Kidney epithelial cell (primary cell): ENCODE data around the gene CTIF. TPM values are rescaled to one million over a fixed set of nuclear protein-coding genes. Genes with fewer than 3 reads are reported as not detected.

Experiments used
- DNase-seq: peaks from one replicate; pipeline ENCODE4 v3.0.0-alpha.2; 2010; ENCODE audit warnings: low read depth
- H3K27me3 ChIP-seq: 2 replicates; pipeline ENCODE4 v1.6.0; 2011; ENCODE audit warnings: low read length; ENCODE audit not compliant: control insufficient read depth, insufficient read depth
- H3K36me3 ChIP-seq: 2 replicates; pipeline ENCODE4 v1.5.1; 2011; ENCODE audit warnings: low read length; ENCODE audit not compliant: control insufficient read depth, insufficient read depth
- H3K4me3 ChIP-seq: 2 replicates; pipeline ENCODE4 v1.5.1; 2011; ENCODE audit warnings: low read depth, mild to moderate bottlenecking, control low read depth, low read length
- total RNA-seq: library from RNA; depleted of rRNA; stranded (reverse); fragments of >200 nt; gene quantifications from 2 replicates; pipeline ENCODE4 v1.2.3, GENCODE V29; 2015
- TF ChIP-seq, protein P1 (sequence below): IDR thresholded peaks from 2 replicates; pipeline ENCODE4 v1.5.1; 2011; ENCODE audit warnings: mild to moderate bottlenecking, moderate library complexity, low read length, control low read depth, inconsistent platforms; ENCODE audit not compliant: insufficient read depth, poor library complexity, severe bottlenecking

The CTIF gene
- total RNA-seq, 1 donor from 2014 or later = 24.3 TPM

- DNase-seq = no peak
- no peak overlapping the region for H3K4me3 ChIP-seq
- no peaks in the 10 kb centered on the region for H3K27me3 ChIP-seq
- no peaks in the 10 kb centered on the region for H3K36me3 ChIP-seq
- TF ChIP-seq, protein P1, sequence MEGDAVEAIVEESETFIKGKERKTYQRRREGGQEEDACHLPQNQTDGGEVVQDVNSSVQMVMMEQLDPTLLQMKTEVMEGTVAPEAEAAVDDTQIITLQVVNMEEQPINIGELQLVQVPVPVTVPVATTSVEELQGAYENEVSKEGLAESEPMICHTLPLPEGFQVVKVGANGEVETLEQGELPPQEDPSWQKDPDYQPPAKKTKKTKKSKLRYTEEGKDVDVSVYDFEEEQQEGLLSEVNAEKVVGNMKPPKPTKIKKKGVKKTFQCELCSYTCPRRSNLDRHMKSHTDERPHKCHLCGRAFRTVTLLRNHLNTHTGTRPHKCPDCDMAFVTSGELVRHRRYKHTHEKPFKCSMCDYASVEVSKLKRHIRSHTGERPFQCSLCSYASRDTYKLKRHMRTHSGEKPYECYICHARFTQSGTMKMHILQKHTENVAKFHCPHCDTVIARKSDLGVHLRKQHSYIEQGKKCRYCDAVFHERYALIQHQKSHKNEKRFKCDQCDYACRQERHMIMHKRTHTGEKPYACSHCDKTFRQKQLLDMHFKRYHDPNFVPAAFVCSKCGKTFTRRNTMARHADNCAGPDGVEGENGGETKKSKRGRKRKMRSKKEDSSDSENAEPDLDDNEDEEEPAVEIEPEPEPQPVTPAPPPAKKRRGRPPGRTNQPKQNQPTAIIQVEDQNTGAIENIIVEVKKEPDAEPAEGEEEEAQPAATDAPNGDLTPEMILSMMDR = no peak
Observed at GRCh38 chr18:48743886-48744285, 205.1 kb downstream of the CTIF start.

DNA sequence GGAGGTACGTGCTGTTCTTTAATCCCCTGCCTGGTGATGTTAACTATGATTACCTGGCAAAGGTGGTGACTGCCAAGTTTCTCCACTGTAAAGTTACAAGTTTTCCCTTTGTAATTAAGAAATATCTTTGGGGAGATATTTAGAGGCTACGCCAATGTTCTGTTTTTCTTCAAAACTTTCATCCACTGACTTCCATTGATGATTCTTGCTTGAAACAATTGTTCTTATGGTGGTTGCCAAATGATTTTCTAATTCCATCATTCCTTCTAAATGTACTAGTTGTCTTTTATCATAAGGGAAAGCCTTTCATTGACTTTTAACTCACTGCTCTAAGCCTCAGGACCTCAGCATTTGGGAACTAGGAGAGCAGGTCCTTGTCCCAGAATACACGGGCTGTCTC lies 206.5 kb downstream of the CTIF start:
- TF ChIP-seq, protein P1 = no peak
- Histone ChIP-seq H3K4me3 (no peak overlapping the region), H3K36me3 (no peaks in the 10 kb centered on the region), H3K27me3 (no peaks in the 10 kb centered on the region)
- no peak for DNase-seq

DNA sequence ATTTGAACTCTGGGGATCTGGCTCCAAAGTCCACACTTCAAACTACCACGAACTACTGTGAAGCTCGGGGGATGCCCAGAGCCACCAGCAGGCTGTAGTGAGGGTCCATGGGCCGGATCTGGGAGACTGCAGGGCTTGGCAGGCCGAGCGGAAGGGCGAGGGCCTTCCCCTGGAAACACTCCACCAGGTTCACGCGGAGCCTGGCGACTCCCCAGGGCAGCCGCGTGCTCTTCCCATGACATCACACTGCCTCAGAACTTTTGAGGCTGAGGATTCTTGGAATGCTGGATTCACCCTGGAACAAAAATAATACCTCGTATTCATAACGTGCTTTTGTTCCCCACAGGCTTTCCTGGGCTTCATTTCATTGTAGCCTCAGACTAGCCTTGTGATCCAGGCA lies 210.9 kb downstream of the CTIF start:
- no peak for DNase-seq
- H3K27me3 ChIP-seq = no peaks in the 10 kb centered on the region
- no peak overlapping the region for H3K4me3 ChIP-seq
- H3K36me3 ChIP-seq = no peaks in the 10 kb centered on the region
- TF ChIP-seq, protein P1 = no peak

DNA sequence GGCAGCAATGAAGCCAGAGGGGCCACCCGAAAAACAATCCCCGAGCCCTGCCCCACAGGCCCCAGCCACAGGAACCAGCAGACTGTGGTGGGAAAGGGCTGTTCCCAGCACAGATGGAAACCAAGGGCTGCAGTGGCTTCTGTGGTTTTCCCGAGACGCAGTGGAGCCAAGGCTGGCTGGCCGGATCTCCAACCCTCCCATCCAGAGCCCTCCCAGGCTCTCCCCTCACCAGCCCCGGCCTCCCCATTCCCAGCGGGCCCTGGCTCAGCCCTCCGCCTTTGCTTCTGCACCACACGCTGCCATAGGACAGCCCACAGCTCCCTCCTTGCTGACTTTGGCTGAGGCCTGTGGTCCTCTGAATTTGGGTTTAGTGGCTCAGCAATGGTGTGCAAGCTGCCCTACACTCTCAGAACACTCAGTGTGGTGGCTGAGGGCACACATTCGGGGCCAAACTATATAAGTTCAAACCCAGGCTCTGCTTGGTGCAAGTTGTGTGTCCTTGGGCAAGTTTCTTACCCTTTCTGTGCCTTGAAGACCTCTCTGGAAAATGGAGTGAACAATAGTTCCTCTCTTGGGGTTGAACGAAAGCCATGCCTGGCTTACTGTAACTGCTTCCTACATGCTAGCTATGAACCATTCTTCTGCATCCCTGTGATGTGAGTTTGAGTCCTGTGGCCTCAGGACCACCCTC lies 211.8 kb downstream of the CTIF start:
- no peak for DNase-seq
- Histone ChIP-seq H3K4me3 (no peak overlapping the region), H3K36me3 (no peaks in the 10 kb centered on the region), H3K27me3 (no peaks in the 10 kb centered on the region)
- TF ChIP-seq, protein P1 = no peak

- H3K27me3 ChIP-seq = no peaks in the 10 kb centered on the region
- H3K36me3 ChIP-seq = no peaks in the 10 kb centered on the region
- no peak for DNase-seq
- H3K4me3 ChIP-seq = no peak overlapping the region
- TF ChIP-seq, protein P1 = no peak
Observed at GRCh38 chr18:48751727-48752468, 213.1 kb downstream of the CTIF start.

DNA sequence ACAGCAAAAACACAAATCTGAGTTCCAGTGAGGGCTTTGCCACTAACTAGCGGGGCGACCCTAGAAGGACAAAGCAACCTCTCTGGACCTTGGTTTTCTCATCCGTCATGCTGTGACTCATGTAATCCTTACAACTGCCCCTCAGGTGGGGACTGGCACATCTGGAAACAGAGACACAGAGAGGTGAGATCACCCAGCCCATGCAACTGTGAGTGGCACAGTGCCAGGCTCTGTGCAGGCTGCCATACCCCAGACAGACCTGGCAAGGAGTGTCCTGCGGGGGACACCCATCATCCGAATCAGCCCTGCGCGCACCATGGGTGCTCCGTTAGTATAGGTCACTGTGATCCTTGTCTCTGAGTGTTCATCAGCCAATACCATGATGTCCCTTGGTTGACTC lies 213.6 kb downstream of the CTIF start:
- no peak for DNase-seq
- TF ChIP-seq, protein P1 = no peak
- Histone ChIP-seq H3K4me3 (no peak overlapping the region), H3K36me3 (no peaks in the 10 kb centered on the region), H3K27me3 (no peaks in the 10 kb centered on the region)
